Measurements from ENCODE around the gene SLC17A5. TPM values are rescaled to one million over a fixed set of nuclear protein-coding genes. Genes with fewer than 3 reads are reported as not detected.

SLC17A5 gene
- total and polyA plus RNA-seq, 10 of the 15 experiments (the other 5 are each of a cell fraction or from before 2014, with no cell fraction given) = 2.3 to 7.2 (median 5.0) TPM

GRCh38 chr6:73695619-73696421, 42.0 kb upstream of the SLC17A5 start, which contains the start of gene CD109:
TSS of gene CD109 (plus strand) at chr6:73696203. CDS start at chr6:73696216, 13 bp downstream.
- Histone ChIP-seq H3K79me2 (ENCODE audit: control insufficient read depth, insufficient read depth, low read length) (no peaks in the 10 kb centered on the region), H3K9ac (ENCODE audit: control insufficient read depth, insufficient read depth, low read length) (peak within 1 kb of the TSS; percentile 38; the same call in 1 of the 2 replicates), H3K27me3 (replicated peaks in 1 of 2; ENCODE audit: control insufficient read depth in 2 of 2, insufficient read depth in 2 of 2, low read length in 1 of 2) (no peaks in the 10 kb centered on the region; a peak in 1 of 4 replicates), H2AFZ (ENCODE audit: control insufficient read depth, low read depth, low read length) (peak within 1 kb of the TSS; percentile 58), H3K4me2 (ENCODE audit: control insufficient read depth, insufficient read depth) (peak within 1 kb of the TSS; percentile 79), H4K20me1 (ENCODE audit: control insufficient read depth, insufficient read depth) (no peaks in the 10 kb centered on the region), H3K36me3 (ENCODE audit: control insufficient read depth in 2 of 2, insufficient read depth in 2 of 2, low read length in 1 of 2) (no peaks in the 10 kb centered on the region), H3K4me1 (ENCODE audit: control insufficient read depth, insufficient read depth, low read length) (no peaks in the 10 kb centered on the region), H3K4me3 (peak within 1 kb of the TSS; percentile 64), H3K27ac (ENCODE audit: control insufficient read depth, insufficient read depth) (no peak within 1 kb of the TSS), H3K9me3 (replicated peaks; ENCODE audit: control insufficient read depth, insufficient read depth, low read length) (no peaks in the 10 kb centered on the region)
- intact Hi-C loops (cut with micrococcal nuclease; ENCODE audit: unreplicated experiment) = no loop called here
- RAD21 ChIA-PET (ENCODE audit: unreplicated experiment) = no interaction called here
- no peak for DNase-seq (ENCODE audit: low read depth, low spot score)
- BruUV-seq (replicated peaks) = no TSS peak
- 9% methylated on average over 59 of the region's 61 CpGs for WGBS (ENCODE audit: insufficient coverage, insufficient replicate concordance, low lambda C conversion rate, missing lambda C conversion rate)
- ATAC-seq = peak; percentile 70
- SMC1A ChIA-PET (ENCODE audit: uncharacterized antibody, unreplicated experiment) = no interaction called here
- in situ Hi-C loops (cut with MboI) = no loop called here
- FAIRE-seq = no peak
- CTCF ChIA-PET = no interaction called here
- POLR2A ChIA-PET = no interaction called here
- TF ChIP-seq MXI1 (IDR thresholded peaks at IDR 0.05; ENCODE audit: low read depth, low read length) = no peak
- TF ChIP-seq TAF1 (IDR thresholded peaks at IDR 0.05; ENCODE audit: borderline replicate concordance, low read depth, low read length) = no peak
- TF ChIP-seq PAX5 (IDR thresholded peaks at IDR 0.05; ENCODE audit: borderline replicate concordance, low read depth, low read length) = no peak
- TF ChIP-seq MYC (IDR thresholded peaks at IDR 0.05; ENCODE audit: insufficient read depth, insufficient read length, insufficient replicate concordance, low read length, severe bottlenecking) = no peak
- TF ChIP-seq ELK1 (IDR thresholded peaks at IDR 0.05; ENCODE audit: low read depth, low read length) = no peak
- TF ChIP-seq TCF12 (IDR thresholded peaks at IDR 0.05; ENCODE audit: low read depth, low read length) = no peak
- no peak for TF ChIP-seq SRF (IDR thresholded peaks at IDR 0.05; ENCODE audit: low read depth in 2 of 2, low read length in 2 of 2)
- no peak for TF ChIP-seq ZNF622 (IDR thresholded peaks at IDR 0.05)
- TF ChIP-seq SKIL (IDR thresholded peaks at IDR 0.05; ENCODE audit: low read depth, poor library complexity, severe bottlenecking) = no peak
- no peak for TF ChIP-seq KLF5 (IDR thresholded peaks at IDR 0.05; ENCODE audit: partially characterized antibody)
- peak; percentile 10; the same call in 1 of the 2 replicates for TF ChIP-seq CREM (IDR thresholded peaks at IDR 0.05; ENCODE audit: low read depth)
- TF ChIP-seq LARP7 (IDR thresholded peaks at IDR 0.05) = 0 out of 2 replicates have a peak, but pooled peaks have one; percentile 35
- TF ChIP-seq ZZZ3 (IDR thresholded peaks at IDR 0.05; ENCODE audit: control insufficient read depth, insufficient read length, low read depth) = no peak
- peak; percentile 43; the same call in 1 of the 2 replicates for TF ChIP-seq YY1 (IDR thresholded peaks at IDR 0.05; ENCODE audit: low read depth, low read length)
- TF ChIP-seq RB1 (IDR thresholded peaks at IDR 0.05; ENCODE audit: borderline replicate concordance) = no peak
- no peak for TF ChIP-seq PKNOX1 (IDR thresholded peaks at IDR 0.05)
- TF ChIP-seq PAX8 (IDR thresholded peaks at IDR 0.05) = no peak
- no peak for TF ChIP-seq KDM1A (IDR thresholded peaks at IDR 0.05; ENCODE audit: borderline replicate concordance)
- TF ChIP-seq RCOR1 (conservative IDR thresholded peaks at IDR 0.05; ENCODE audit: low read depth, low read length) = no peak
- TF ChIP-seq EP300 (IDR thresholded peaks at IDR 0.05; ENCODE audit: borderline replicate concordance in 1 of 2, control insufficient read depth in 1 of 2, low read depth in 2 of 2, low read length in 2 of 2) = no peak
- TF ChIP-seq IKZF1 (conservative IDR thresholded peaks at IDR 0.05) = 0 out of 2 replicates have a peak, but pooled peaks have one; percentile 24
